Stimulated activated CD4-positive, alpha-beta T cell treated with anti-CD3 and anti-CD28 coated beads, Interleukin-4, amount 100 ng/mL, for 4 hours (primary cell): ENCODE results near the gene NRG4.
"Not testable (repeated sequence)": the region's sequence is repeated elsewhere in the genome, so short reads cannot be mapped to it uniquely, and the experiment has no call there.

Source experiments
- DNase-seq, 2 experiments: peaks; one replicate each; pipeline ENCODE4 v3.0.0-alpha.2; 2020

The NRG4 gene

DNA sequence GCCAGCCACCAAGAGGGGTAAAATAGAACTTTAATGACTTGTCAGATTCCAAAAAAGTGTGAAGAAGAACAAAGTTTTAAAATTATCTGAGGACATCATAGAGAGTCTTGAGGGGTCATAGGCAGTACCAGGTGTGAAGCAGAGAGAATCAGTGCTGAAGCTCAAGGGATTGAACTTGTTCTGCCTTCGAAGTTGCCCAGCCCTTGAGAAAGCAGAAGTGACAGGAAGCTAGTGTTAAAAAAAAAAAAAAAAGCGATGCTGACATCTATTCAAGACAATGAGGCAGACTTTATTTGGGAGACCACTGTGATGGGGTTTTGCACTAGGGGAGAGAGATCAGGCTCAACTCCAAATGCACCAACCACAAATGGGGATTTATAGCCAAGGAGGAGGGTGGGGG is 86.8 kb downstream of the NRG4 start:
- no peak for DNase-seq

GRCh38 chr15:75924576-75924975 is 87.6 kb downstream of the NRG4 start:
- DNase-seq = no peak

- DNase-seq = no peak
Measured at GRCh38 chr15:75923756-75924155, 88.5 kb downstream of the NRG4 start.

GRCh38 chr15:75921732-75922703 is 90.2 kb downstream of the NRG4 start:
- no peak for DNase-seq

DNA sequence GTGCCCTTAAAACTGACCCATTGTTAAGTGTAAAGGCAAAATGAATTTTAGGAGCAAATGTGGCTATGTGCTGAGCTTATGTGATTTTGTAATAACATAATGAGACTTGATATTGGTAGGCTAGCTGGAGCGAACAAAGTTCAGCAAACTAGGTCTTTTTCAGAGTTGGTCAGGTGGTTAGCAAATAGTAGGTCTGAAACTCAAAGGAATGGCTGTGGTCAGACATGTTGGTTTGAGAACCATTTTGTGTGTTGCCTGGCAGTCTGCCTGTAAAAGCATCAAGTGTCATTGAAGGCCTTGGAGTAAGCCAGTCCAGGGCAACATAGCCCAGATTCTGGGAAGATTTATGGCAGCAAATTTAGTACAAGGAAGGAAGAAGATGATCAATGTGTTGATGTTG is 92.1 kb downstream of the NRG4 start:
- no peak for DNase-seq

GRCh38 chr15:75918135-75918534 is 94.1 kb downstream of the NRG4 start:
- no peak for DNase-seq

GRCh38 chr15:75916978-75917377 is 95.2 kb downstream of the NRG4 start:
- no peak for DNase-seq

- not testable (repeated sequence) for DNase-seq
Measured at GRCh38 chr15:75910355-75910754, 101.9 kb downstream of the NRG4 start.

DNA sequence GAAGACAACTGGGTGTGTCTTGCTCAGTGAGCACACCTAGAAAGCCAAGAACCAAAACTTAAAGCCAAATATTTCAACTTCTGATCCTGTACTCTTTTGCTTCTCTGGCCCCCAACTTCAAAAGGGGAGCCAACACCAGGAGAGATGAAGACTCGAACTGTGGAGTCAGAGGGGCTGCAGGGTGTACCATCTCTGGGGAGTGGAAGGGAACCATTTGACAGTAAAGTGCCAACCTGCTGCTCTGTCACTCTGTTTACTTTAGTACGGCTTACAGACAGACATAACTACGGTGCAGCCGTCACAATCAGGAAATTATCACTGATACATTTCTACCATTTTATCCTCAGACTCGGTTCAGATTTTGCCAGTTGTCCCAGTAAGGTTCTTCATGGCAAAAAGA is 107.0 kb downstream of the NRG4 start:
- DNase-seq = no peak

DNA sequence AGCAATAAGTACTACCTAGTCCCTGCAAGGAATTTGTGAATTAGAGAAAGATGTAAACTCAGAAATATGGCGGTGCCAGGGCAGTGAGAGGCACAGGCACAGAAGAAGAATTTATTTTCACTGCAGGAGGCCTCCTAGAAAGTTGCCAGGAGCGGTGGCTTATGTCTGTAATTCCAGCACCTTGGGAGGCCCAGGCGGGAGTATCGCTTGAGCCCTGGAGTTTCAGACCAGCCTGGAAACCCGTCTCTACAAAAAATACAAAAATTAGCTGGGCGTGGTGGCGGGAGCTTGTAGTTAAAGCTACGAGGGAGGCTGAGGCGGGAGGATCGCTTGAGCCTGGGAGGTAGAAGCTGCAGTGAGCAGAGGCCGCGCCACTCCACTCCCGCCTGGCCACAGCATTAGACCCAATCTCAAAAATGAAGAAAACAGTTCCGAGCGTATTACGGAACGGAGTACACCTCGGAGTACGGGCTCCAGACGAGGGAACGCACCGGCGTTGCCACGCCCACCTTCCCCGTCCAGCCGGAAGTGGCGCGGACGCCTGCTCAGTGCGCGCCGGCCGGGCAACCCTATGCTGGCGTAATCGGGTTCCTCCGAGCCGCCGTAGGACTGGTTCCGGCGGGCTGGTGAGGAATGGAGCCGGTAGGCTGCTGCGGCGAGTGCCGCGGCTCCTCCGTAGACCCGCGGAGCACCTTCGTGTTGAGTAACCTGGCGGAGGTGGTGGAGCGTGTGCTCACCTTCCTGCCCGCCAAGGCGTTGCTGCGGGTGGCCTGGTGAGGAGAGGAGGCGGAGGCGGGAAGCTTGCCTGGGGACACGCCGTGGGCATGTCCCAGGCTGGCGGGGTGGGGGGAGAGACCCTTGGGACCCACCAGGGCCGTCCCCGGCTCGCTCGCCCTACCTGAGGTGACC is 108.6 kb downstream of the NRG4 start, which contains the start of gene FBXO22:
TSS of gene FBXO22 (plus strand) at position 548 of the 909 bp plus-strand sequence. CDS start at position 634, 86 bp downstream.
- DNase-seq = peak; percentile 84 to 89

- DNase-seq = no peak
Measured at GRCh38 chr15:75902129-75902557, 110.1 kb downstream of the NRG4 start.

GRCh38 chr15:75900577-75900976 is 111.6 kb downstream of the NRG4 start:
- DNase-seq = no peak

DNA sequence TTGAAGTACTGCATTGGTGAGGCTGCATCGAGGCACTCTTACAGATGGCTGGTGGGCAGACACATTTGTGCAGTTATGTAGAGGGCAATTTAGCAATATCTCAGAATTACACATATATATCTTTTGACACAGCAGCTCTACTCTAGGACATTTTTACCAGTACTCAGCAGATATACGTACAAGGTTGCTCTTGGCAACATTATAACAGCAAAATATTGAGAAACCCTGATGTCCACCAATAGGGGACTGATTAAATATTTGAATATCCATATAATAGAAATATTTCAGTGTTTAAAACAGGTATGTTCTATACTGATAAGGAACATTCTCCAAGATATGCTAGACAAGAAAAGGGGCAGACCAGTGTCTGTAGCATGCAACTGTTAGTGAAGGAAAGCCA is 116.5 kb downstream of the NRG4 start:
- DNase-seq = no peak

DNA sequence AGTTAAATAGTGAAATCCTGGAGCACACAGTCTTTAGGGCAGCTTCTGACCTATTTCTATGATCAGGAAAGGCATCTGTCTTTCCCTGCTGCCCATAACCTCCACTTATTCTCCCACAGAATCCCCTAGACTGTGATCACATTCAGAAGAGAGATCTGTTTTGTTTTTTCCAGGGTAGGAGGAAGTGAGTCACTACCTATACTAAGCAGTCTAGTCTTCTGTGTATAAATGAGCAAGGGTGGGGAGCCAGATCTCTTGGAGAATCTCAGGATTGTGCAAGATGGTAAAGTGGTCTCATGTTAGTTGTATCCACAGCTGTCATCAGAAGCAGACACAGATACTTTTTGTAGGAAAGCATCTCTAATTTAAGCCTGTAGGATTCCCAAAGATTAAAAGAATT is 120.3 kb downstream of the NRG4 start:
- no peak for DNase-seq
